ENCODE data around the gene RCOR1.

DNA sequence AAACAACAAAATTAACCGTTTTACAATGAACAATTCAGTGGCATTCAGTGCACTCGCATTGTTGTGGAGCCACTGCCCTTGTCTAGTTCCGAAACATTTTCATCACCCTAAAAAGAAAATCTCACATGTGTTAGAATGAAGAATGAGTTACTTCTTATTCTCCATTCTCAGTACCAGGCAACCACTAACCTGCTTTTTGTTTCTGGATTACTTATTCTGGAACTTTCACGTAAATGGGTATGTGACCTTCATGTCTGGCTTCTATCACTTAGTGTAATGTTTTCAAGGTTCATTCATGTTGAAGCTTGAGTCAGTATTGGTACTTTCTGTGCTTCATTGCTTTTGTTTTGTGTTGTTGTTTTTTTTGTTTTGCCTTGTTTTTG lies 15.6 kb downstream of the RCOR1 start:
- TF ChIP-seq, protein P1, sequence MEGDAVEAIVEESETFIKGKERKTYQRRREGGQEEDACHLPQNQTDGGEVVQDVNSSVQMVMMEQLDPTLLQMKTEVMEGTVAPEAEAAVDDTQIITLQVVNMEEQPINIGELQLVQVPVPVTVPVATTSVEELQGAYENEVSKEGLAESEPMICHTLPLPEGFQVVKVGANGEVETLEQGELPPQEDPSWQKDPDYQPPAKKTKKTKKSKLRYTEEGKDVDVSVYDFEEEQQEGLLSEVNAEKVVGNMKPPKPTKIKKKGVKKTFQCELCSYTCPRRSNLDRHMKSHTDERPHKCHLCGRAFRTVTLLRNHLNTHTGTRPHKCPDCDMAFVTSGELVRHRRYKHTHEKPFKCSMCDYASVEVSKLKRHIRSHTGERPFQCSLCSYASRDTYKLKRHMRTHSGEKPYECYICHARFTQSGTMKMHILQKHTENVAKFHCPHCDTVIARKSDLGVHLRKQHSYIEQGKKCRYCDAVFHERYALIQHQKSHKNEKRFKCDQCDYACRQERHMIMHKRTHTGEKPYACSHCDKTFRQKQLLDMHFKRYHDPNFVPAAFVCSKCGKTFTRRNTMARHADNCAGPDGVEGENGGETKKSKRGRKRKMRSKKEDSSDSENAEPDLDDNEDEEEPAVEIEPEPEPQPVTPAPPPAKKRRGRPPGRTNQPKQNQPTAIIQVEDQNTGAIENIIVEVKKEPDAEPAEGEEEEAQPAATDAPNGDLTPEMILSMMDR (IDR thresholded peaks at IDR 0.05; ENCODE audit: poor library complexity): no peak
- TF ChIP-seq EZH2 (IDR thresholded peaks at IDR 0.05; ENCODE audit: borderline replicate concordance): no peak
- no peak for TF ChIP-seq EZH2phosphoT487 (IDR thresholded peaks at IDR 0.05; ENCODE audit: low read depth, severe bottlenecking, unreplicated experiment)

All from hepatocyte (in vitro differentiated cells).